NCI-H1105 (cell line): ENCODE measurements around the gene EFHD1.

Experiments
- DNase-seq: peaks from one replicate; lab custom pipeline; 2025; lab: John Stamatoyannopoulos, UW

Gene EFHD1, protein sequence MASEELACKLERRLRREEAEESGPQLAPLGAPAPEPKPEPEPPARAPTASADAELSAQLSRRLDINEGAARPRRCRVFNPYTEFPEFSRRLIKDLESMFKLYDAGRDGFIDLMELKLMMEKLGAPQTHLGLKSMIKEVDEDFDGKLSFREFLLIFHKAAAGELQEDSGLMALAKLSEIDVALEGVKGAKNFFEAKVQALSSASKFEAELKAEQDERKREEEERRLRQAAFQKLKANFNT

DNA sequence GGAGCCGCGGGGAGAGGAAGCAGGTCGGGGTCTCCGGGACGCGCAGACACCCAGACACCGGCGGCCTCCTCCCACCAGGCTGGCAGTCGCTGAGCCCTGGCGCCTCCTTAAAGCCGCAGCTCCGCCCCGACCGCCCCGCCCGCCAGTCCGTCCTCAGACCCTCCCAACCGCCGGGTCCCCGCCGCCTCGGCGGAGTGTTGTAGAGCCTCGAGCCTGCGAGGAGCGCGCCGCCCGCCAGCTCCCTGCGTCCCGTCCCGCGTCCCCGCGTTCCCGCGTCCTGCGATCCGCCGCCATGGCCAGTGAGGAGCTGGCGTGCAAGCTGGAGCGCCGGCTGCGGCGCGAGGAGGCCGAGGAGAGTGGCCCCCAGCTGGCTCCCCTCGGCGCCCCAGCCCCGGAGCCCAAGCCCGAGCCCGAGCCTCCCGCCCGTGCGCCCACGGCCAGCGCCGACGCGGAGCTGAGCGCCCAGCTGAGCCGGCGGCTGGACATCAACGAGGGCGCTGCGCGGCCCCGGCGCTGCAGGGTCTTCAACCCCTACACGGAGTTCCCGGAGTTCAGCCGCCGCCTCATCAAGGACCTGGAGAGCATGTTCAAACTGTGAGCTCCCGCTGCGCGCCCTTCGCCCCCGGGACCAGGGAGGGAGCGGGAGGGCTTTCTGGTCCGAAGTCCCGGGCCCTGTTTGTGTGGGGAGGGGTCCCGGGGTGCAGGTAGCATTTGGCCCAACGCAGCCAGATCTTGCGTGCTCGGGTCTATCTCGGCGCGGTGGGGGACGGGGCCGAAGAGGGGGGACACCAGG lies at the start of gene EFHD1:
Gene EFHD1, plus strand, starts transcription at position 192 of the 793 bp plus-strand sequence. Its CDS starts 101 bp downstream, at position 293.
- DNase-seq: peak; percentile 60

DNA sequence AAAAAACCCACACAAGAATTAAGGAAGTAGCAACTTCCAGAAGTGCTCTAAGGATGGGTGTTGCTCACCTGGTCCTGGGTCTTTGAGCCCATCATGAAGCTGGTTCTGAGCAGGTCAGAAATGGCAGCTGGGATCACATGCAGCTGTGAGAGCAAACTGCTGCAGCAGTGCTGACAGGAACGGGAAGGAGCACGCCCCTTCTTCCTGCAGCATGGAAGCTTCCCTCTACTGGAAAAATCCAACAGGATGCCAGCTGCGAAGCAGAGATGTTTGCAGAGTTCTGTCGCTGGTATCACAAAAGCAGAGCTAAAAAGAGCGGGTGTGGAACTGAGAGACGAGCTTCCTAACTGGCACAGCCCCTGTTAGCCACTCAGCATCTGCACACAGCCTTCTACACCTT lies 49.2 kb upstream of the EFHD1 start:
- DNase-seq: no peak

DNA sequence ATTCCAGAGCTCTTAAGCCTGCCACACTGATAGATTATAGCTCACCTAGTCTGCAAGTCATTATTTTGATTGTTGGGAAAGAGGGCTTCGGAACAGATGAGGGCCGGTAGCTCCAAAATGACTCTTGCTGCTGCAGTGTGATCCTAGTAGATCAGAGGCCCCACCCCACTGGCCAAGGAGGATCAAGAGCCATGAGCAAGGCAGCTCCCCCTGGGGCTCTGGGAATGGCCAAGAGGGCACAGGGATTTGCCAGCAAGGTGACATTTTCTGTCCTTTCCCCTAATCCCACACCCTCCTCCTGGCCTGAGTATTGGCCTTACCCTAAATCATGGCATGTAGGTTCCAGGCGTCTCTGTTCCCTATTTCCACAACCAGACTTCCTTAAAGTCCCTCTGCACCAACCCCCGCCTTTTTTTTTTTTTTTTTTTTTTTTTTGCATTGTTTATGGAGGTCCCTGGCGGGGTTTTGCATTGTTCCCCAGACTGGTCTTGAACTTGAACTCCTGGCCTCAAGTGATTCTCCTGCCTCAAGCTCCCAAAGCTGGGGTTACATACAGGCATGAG lies 46.4 kb upstream of the EFHD1 start:
- DNase-seq: no peak

DNA sequence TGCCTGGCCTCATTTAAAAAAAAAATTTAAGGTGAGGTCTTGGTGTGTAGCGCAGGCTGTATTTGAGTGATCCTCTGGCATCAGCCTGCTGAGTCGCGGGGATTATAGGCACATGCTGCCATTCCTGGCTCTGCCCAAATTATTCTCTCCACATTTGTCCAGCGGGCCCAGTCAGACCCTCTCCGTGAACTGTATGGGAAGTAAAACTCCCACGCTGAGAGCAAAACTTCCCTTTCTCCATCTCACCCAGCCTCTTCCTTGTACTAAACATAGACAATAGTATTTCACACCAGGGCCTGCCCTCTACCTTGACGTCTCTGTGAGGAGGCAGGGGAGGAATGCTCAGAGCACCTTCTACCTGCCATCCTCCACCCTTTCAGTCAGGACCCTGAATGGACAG lies 45.9 kb upstream of the EFHD1 start:
- no peak for DNase-seq

DNA sequence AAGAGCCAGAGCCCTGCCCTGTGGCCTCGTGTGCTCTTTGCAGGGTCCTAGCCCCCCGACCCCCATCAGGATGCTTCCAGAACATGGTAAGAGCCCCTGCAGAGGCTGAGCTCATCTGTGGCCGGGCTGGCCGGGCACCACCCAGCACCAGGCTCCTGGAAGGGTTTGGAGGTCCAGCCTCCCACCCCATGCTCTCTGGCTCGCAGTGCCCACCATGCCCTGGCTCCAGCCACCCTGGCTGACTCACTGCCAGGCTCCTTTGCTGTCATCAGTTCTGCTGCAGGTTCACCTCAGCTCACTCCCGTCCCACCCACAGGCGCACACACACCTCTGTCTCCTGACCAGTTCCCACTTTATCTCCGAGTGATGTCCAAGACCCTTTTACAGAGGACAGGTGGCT lies 45.4 kb upstream of the EFHD1 start:
- DNase-seq: no peak

DNA sequence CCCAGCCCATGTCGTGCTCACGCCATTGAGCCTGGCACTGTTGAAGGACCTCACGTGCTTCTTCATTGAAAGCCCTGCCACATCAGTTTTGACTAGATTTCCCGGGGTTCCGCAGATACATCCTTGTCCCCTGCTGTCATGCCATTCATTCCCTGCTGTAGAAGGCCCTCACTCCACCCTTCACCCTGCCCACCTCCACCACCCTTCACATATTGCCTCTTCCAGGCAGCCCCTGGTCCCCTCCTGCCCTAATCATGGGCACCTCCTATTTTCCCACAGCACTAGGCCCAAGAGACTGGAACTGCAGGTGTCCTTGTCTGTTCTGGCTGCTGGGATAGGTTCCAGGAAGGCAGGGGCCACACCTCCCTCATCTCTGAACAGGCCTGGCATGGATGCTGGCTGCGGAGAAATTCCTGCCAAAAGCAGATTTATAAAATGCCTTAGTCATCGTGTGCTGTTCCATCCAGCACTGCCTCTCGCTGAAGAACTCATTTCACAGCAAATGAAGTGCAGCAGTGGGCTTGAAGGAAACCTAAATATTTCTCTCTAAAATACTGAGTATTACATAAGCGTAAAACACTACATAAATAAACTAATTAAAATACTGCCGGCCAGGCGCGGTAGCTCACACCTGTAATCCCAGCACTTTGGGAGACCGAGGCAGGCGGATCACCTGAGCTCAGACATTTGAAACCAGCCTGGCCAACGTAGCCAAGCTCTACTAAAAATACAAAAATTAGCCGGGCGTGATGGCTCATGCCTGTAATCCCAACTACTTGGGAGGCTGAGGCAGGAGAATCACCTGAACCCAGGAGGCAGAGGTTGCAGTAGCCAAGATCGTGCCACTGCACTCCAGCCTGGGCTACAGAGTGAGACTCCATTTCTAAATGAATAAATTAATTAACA lies 44.5 kb upstream of the EFHD1 start:
- DNase-seq: no peak

DNA sequence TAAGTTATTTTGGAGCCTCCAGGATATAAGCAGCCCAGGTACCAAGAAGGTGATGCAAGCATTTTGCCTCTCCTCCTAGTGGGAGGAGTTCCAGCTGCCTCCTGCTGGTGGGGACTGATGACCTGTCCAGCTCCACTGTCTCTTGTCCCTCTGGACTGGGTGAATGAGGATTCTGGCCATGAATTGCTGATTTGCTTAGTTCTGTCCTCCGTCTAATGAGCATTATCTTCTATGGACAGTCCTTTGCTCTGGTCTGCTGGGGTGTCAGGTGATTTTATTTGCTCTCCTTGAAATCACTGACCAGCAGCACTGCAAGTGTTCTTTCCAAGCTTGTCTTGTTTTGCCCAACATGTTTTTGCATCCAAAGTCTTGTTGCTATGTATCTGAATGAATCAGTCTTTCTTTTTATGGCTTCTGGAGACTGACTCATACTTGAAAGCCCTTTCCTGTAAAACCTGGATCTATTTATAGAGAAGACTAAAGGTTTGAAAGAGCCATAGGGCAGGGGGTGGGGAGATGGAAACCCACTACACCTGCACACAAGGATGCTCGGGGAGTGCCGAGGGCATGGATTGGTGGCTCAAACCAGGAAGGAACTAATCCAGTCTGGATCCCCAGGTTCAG lies 40.5 kb upstream of the EFHD1 start:
- no peak for DNase-seq

DNA sequence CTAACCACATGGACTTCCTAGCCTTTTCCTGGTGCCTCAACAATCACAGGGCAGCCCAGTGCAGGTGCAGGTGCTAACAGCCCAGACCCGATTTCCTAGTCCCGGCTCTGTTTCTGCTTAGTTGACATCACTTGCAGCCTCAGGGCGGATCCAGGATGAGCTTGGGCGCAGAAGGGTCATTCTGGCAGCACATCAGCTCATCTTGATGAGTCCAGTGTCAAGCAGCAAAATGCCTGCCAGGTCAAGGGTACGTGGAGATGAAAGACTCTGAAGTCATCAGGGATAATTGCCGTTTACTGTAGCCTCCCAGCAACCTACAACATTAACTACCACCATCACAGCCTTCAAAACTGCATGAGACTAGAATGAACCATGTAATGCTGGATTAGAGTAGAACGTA lies 39.4 kb upstream of the EFHD1 start:
- DNase-seq: no peak

DNA sequence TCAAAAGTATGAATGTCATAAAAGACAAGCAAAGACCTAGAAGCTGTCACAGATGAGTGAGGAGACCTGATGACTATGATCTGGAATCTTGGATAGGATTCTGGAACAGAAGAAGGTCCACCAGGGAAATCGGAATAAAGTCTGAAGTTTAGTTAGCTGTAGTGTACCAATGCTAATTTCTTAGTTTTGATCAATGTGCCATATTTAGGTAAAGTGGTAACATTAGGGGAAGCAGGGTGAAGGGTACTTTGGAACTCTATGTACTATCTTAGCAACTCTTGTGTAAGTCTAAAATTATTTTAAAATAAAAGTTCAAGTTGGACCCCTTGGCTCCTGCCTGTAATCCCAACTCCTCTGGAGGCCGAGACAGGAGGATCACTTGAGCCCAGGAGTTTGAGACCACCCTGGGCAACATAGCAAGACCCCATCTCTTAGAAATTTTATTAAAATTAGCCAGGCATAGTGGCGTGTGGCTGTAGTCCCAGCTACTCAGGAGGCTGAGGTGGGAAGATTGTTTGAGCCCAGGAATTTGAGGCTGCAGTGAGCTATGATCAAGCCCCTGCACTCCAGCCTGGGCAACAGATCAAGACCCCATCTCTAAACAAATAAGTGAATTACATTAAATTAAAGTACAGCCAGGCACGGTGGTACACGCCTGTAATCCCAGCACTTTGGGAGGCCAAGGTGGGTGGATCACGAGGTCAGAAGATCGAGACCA lies 35.9 kb upstream of the EFHD1 start:
- DNase-seq: no peak

DNA sequence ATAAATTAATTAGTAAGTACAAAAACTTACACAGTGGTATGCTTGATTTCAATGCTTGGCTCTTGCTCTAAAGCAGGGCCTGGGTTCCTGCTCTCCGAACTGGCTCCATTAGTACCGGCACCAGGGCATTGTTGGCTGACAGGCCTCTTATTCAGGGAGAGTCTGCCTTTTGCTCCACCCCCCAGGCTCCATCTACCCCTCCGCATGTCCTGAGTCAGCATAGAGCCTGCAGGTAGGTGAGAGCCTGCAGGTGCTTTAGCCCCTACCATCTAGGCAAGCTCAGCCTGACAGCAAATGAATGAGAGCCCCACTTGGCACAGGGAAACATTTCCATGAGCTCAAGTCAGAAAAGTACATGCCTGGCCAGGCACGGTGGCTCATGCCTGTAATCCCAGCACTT lies 35.1 kb upstream of the EFHD1 start:
- no peak for DNase-seq

DNA sequence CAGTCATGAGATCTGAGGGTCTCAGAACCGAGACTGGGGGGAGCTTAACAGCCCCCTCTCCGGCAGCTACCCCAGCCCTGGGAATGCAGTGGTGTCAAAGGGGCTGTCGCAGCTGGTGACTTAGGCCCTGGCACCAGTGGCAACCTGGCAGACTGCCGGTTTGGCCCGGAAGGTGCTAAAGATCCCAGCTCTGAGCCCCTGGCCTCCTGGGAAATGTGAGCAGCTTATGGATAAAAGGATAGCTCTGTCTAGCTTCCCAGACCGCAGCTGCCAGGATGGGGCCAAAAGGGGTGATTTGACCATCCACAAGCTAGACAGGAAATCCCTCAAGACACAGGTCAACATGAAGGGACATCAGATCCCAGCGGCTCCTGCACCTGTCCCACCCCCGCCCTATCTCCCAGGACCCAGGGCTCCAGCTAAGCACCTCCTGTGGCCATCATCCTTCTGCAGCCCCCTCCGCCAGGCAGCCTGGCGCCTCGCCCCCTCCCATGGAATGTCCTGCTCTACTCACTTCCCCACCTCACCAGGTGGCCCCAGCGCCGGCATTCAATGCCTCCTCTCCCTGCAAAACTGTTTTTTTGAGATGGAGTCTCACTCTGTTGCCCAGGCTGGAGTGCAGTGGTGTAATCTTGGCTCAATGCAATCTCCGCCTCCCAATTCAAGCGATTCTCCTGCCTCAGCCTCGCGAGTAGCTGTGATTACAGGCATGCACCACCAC lies 33.2 kb upstream of the EFHD1 start:
- DNase-seq: no peak

DNA sequence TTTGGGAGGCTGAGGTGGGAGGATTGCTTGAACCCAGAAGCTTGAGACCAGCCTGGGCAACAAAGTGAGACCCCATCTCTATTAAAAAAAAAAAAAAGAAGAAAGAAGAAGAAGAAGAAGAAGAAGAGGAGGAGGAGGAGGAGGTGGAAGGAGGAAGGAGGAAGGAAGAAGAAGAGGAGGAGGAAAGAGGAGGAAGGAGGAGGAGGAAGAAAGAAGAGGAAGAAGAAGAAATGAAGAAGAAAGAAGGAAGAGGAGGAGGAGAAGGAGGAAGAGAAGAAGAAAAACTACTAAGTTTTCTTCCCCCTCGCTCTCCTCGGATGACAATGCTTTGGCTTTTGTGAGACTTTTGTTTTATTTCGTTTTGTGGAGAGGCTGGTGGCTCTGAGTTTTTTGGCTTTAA lies 30.1 kb upstream of the EFHD1 start:
- DNase-seq: no peak

DNA sequence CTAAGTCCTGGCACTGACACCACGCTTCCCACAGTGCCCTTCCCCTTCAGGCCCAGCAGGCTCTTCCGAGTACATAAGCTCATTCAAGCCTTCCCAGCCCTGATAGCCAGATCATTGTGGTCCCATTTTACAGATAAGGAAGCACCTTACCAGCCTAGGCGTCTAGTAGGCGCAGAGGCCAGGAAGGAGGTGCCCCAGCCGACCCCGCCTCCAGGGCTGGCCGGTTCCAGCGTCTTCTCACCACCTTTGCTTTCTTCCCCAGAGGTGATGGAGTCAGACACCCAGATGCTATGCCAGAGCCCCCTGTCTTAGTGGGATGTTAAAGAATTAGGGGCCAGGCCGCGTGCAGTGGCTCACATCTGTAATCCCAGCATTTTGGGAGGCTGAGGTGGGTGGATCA lies 28.9 kb upstream of the EFHD1 start:
- no peak for DNase-seq

DNA sequence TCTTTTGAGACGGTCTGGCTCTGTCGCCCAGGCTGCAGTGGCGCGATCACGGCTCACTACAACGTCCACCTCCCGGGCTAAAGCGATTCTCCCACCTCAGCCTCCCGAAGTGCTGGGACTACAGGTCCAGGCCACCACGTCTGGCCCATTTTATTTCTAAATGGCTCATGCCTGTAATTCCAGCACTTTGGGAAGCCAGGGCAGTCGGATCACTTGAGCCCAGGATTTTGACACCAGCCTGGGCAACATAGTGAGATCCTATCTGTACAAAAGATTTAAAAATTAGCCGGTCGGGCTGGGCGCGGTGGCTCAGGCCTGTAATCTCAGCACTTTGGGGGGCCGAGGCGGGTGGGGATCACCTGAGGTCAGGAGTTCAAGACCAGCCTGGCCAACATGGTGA lies 26.4 kb upstream of the EFHD1 start:
- DNase-seq: no peak

DNA sequence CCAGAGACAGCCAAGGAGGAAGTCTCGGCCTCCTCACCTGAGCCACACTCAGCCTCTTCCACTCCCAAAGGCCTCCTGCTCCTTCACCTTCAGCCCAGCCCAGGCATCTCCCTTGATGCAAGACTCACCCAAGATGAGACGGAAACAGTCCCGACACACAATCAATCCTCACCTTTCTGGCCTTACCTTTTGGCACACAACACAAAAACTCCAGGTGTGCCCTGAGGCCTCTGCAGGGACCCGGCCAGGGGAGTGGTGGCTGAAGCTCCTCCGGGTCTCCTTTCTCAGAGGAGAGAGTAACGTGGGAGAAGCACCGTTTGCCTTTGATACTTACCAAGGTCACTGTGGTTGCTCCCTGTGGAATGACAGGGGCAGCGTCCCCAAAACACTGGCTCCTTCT lies 23.8 kb upstream of the EFHD1 start:
- no peak for DNase-seq

DNA sequence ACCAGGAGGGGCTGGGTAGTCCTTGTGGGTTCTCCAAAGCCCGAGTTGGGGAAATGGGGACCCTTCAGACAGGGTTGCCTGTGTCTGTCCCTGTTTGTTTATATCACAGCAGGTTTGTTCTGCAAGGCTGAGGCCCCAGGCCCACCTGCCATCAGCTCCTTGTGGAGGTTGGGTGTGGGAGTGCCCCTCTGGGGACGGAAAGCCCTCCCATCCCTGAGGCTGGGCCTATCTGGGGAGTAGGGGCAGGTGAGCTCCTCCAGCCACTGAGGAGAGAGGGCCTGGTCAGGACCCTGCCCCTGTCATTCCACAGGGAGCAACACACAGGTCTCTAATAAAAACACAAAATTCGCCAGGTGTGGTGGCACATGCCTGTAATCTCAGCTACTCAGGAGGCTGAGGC lies 23.3 kb upstream of the EFHD1 start:
- no peak for DNase-seq

DNA sequence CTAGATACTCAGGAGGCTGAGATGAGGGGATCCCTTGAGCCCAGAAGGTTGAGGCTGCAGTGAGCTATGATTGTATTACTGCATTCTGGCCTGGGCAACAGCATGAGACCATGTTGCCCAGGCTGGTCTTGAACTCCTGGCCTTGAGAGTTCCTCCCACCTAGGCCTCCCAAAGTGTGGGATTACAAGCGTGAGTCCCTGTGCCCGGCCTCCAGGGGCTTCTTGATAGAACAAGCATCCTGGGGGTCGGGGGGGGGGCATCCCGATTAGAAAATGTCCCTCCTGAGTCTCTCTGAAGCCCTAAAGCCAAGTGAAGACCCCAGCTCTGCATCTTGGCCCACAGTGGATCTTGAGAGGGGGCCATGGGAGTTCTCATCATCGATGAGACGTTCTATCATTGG lies 22.3 kb upstream of the EFHD1 start:
- no peak for DNase-seq

DNA sequence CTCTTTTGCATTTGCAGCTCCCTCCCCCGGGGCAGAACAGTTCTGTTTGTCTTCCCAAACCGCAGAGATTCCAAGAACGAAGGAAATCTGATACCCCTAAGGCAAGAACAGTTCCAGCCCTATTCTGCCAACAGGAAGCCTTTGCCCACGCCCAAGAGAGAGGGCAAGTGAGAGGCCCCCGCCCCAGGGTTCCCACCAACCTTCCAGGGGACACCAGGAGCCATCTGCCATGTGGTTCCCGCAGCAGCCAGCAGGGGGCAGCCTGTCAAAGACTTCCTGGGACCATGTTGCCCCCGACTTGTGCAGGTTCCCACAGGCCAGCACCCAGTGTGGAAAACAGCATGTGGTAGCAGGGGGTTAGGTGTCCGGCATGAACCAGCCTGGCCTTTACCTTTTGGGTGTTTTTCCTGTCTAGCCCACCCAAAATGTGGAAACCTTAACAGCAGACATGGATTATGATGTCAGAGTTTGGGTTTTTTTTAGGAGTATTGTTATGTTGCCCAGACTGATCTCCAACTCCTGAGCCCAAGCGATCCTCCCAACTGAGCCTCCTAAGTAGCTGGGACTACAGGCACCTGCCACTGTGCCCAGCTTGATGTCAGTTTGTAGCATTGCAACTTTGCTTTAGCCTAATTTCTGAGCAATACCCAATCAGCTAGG lies 21.7 kb upstream of the EFHD1 start:
- DNase-seq: peak; percentile 13

DNA sequence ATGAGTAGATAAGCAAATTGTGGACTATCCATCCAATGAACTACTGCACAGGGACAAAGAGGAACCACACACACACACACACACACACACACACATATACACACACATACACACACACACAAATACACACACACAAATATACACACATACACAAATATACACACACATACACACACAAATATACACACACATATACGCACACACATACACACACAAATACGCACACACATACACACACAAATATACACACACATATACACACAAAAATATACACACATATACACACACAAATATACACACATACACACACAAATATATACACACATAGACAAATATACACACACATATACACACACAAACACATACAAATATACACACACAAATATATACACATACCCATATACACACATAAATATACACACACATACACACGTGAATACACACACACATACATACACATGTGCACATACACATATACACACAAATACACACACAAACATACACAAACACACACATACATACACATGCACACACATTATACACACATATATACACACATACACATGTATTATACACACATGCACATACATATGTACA lies 19.8 kb upstream of the EFHD1 start:
- no peak for DNase-seq

DNA sequence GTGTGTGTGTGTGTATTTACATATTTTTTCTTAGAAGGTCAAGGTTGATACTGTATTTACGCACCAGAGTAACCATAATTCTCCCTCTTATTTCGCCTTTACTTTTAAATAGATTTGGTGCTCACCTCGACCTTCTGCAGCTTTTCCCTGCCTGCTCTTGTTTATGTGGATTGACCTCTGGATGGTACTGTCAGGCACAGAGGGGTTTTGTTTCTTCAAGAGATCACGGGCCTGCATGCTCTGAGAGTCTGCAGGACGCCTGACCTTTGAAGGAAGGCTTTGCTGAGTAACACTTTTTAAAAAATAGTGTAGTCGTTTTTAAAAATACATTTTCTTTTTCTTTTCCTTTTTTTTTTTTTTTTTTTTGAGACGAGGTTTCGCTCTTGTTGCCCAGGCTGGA lies 18.1 kb upstream of the EFHD1 start:
- DNase-seq: no peak
